ENCODE measurements around the gene PDLIM4.

Gene PDLIM4

GRCh38 chr5:132253452-132254320 lies 3.8 kb upstream of the PDLIM4 start:
- no peak for TF ChIP-seq CTCF (IDR thresholded peaks at IDR 0.05; ENCODE audit: low read depth, low read length)
- no peaks in the 10 kb centered on the region for H3K27me3 ChIP-seq (ENCODE audit: insufficient read depth, low read depth, severe bottlenecking)
- no peaks in the 10 kb centered on the region for H3K36me3 ChIP-seq
- peak; percentile 4 for DNase-seq
- H3K4me3 ChIP-seq (ENCODE audit: low read depth, low read length): no peak overlapping the region
- no peak overlapping the region for H3K27ac ChIP-seq
- peaks cover 2% of the 10 kb centered on the region for H3K9me3 ChIP-seq (ENCODE audit: severe bottlenecking)

- H3K27me3 ChIP-seq (ENCODE audit: insufficient read depth, low read depth, severe bottlenecking): no peaks in the 10 kb centered on the region
- H3K4me3 ChIP-seq (ENCODE audit: low read depth, low read length): no peak overlapping the region
- no peak for TF ChIP-seq CTCF (IDR thresholded peaks at IDR 0.05; ENCODE audit: low read depth, low read length)
- no peak overlapping the region for H3K27ac ChIP-seq
- peaks cover 2% of the 10 kb centered on the region for H3K9me3 ChIP-seq (ENCODE audit: severe bottlenecking)
- DNase-seq: peak; percentile 2
- H3K36me3 ChIP-seq: no peaks in the 10 kb centered on the region
Measured at GRCh38 chr5:132254321-132254977, 3.0 kb upstream of the PDLIM4 start.

- no peaks in the 10 kb centered on the region for H3K27me3 ChIP-seq (ENCODE audit: insufficient read depth, low read depth, severe bottlenecking)
- H3K4me3 ChIP-seq (ENCODE audit: low read depth, low read length): no peak overlapping the region
- peaks cover 2% of the 10 kb centered on the region for H3K9me3 ChIP-seq (ENCODE audit: severe bottlenecking)
- H3K27ac ChIP-seq: no peak overlapping the region
- no peaks in the 10 kb centered on the region for H3K36me3 ChIP-seq
- DNase-seq: peak; percentile 4
- TF ChIP-seq CTCF (IDR thresholded peaks at IDR 0.05; ENCODE audit: low read depth, low read length): no peak
Measured at GRCh38 chr5:132256086-132256782, 1.3 kb upstream of the PDLIM4 start.

GRCh38 chr5:132256783-132257130 lies 739 bp upstream of the PDLIM4 start:
- Histone ChIP-seq H3K36me3 (no peaks in the 10 kb centered on the region), H3K9me3 (ENCODE audit: severe bottlenecking) (peaks cover 2% of the 10 kb centered on the region), H3K27me3 (ENCODE audit: insufficient read depth, low read depth, severe bottlenecking) (no peaks in the 10 kb centered on the region), H3K27ac (no peak overlapping the region), H3K4me3 (ENCODE audit: low read depth, low read length) (no peak overlapping the region)
- DNase-seq: peak; percentile 1
- no peak for TF ChIP-seq CTCF (IDR thresholded peaks at IDR 0.05; ENCODE audit: low read depth, low read length)

- H3K4me3 ChIP-seq (ENCODE audit: low read depth, low read length): no peak overlapping the region
- TF ChIP-seq CTCF (IDR thresholded peaks at IDR 0.05; ENCODE audit: low read depth, low read length): no peak
- peak; percentile 56 for DNase-seq
- no peaks in the 10 kb centered on the region for H3K27me3 ChIP-seq (ENCODE audit: insufficient read depth, low read depth, severe bottlenecking)
- no peaks in the 10 kb centered on the region for H3K36me3 ChIP-seq
- peak overlapping the region; percentile 77 for H3K27ac ChIP-seq
- peaks cover 2% of the 10 kb centered on the region for H3K9me3 ChIP-seq (ENCODE audit: severe bottlenecking)
Measured at GRCh38 chr5:132258102-132259068, 889 bp downstream of the PDLIM4 start.

Data from WERI-Rb-1 (cell line).